Measurements from ENCODE around the gene WEE1. TPM values are rescaled to one million over a fixed set of nuclear protein-coding genes. Genes with fewer than 3 reads are reported as not detected.

The WEE1 gene
- polyA plus RNA-seq, 1 donor from 2014 or later: 16.0 TPM

GRCh38 chr11:9624448-9624847 is 51.0 kb downstream of the WEE1 start:
- H3K27ac ChIP-seq (ENCODE audit: low read length): no peak overlapping the region
- no peaks in the 10 kb centered on the region for H4K20me1 ChIP-seq (ENCODE audit: insufficient read depth)
- H3K9me2 ChIP-seq (ENCODE audit: insufficient read depth, low read length): no peaks in the 10 kb centered on the region
- no peaks in the 10 kb centered on the region for H3K79me2 ChIP-seq (replicated peaks; ENCODE audit: insufficient read depth, low read length)
- no peak for TF ChIP-seq POLR2AphosphoS5 (IDR thresholded peaks at IDR 0.05)
- TF ChIP-seq EP300 (conservative IDR thresholded peaks at IDR 0.05; ENCODE audit: poor library complexity, severe bottlenecking): no peak
- TF ChIP-seq EZH2 (IDR thresholded peaks at IDR 0.05; ENCODE audit: borderline replicate concordance, insufficient read depth, low read length, poor library complexity, severe bottlenecking): no peak
- no peak for TF ChIP-seq RAD21 (conservative IDR thresholded peaks at IDR 0.05)
- no peak for TF ChIP-seq TAF1 (IDR thresholded peaks at IDR 0.05; ENCODE audit: low read depth)
- TF ChIP-seq, protein P1, sequence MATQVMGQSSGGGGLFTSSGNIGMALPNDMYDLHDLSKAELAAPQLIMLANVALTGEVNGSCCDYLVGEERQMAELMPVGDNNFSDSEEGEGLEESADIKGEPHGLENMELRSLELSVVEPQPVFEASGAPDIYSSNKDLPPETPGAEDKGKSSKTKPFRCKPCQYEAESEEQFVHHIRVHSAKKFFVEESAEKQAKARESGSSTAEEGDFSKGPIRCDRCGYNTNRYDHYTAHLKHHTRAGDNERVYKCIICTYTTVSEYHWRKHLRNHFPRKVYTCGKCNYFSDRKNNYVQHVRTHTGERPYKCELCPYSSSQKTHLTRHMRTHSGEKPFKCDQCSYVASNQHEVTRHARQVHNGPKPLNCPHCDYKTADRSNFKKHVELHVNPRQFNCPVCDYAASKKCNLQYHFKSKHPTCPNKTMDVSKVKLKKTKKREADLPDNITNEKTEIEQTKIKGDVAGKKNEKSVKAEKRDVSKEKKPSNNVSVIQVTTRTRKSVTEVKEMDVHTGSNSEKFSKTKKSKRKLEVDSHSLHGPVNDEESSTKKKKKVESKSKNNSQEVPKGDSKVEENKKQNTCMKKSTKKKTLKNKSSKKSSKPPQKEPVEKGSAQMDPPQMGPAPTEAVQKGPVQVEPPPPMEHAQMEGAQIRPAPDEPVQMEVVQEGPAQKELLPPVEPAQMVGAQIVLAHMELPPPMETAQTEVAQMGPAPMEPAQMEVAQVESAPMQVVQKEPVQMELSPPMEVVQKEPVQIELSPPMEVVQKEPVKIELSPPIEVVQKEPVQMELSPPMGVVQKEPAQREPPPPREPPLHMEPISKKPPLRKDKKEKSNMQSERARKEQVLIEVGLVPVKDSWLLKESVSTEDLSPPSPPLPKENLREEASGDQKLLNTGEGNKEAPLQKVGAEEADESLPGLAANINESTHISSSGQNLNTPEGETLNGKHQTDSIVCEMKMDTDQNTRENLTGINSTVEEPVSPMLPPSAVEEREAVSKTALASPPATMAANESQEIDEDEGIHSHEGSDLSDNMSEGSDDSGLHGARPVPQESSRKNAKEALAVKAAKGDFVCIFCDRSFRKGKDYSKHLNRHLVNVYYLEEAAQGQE (IDR thresholded peaks at IDR 0.05; ENCODE audit: borderline replicate concordance): no peak
- TF ChIP-seq SMC3 (conservative IDR thresholded peaks at IDR 0.05; ENCODE audit: poor library complexity): no peak
- TF ChIP-seq MXI1 (conservative IDR thresholded peaks at IDR 0.05; ENCODE audit: poor library complexity, severe bottlenecking): no peak
- TF ChIP-seq, protein P2, sequence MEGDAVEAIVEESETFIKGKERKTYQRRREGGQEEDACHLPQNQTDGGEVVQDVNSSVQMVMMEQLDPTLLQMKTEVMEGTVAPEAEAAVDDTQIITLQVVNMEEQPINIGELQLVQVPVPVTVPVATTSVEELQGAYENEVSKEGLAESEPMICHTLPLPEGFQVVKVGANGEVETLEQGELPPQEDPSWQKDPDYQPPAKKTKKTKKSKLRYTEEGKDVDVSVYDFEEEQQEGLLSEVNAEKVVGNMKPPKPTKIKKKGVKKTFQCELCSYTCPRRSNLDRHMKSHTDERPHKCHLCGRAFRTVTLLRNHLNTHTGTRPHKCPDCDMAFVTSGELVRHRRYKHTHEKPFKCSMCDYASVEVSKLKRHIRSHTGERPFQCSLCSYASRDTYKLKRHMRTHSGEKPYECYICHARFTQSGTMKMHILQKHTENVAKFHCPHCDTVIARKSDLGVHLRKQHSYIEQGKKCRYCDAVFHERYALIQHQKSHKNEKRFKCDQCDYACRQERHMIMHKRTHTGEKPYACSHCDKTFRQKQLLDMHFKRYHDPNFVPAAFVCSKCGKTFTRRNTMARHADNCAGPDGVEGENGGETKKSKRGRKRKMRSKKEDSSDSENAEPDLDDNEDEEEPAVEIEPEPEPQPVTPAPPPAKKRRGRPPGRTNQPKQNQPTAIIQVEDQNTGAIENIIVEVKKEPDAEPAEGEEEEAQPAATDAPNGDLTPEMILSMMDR (IDR thresholded peaks at IDR 0.05; ENCODE audit: poor library complexity, severe bottlenecking): no peak
- H3K9me3 ChIP-seq (ENCODE audit: low read length): no peaks in the 10 kb centered on the region
- no peaks in the 10 kb centered on the region for H3F3A ChIP-seq (ENCODE audit: insufficient read depth, low read length, poor library complexity, severe bottlenecking)
- no peak overlapping the region for H2AFZ ChIP-seq (ENCODE audit: low read depth, low read length)
- no peaks in the 10 kb centered on the region for H3K27me3 ChIP-seq (ENCODE audit: insufficient read depth, low read depth, low read length)
- no peak overlapping the region for H3K4me3 ChIP-seq (ENCODE audit: low read length)
- no peaks in the 10 kb centered on the region for H3K36me3 ChIP-seq (ENCODE audit: insufficient read depth, low read length)
- no peak overlapping the region for H3K9ac ChIP-seq (ENCODE audit: low read length)
- H3K4me2 ChIP-seq (ENCODE audit: low read length): no peak overlapping the region

DNA sequence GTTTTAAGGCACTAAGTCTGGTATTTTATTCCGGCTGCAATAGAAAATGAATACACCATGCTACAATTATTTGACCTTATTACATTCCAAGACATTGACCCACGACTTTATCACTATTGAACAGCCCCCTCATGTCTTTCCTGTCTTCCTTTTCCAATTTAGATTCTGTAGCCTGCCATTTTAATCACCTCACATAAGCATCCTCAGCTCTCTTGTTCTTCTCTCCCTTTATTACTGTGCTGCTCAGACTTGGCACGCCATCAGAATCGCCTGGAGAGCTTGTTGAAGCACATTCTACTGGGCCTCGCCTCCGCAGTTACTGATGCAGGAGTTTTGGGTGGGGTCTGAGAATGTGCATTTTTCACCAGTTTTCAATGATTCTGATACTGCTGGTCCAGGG is 51.7 kb downstream of the WEE1 start:
- Histone ChIP-seq H3K27ac (ENCODE audit: low read length) (no peak overlapping the region), H3K36me3 (ENCODE audit: insufficient read depth, low read length) (no peaks in the 10 kb centered on the region), H3K4me3 (ENCODE audit: low read length) (no peak overlapping the region), H3K79me2 (replicated peaks; ENCODE audit: insufficient read depth, low read length) (no peaks in the 10 kb centered on the region), H3K9ac (ENCODE audit: low read length) (no peak overlapping the region), H2AFZ (ENCODE audit: low read depth, low read length) (no peak overlapping the region), H3F3A (ENCODE audit: insufficient read depth, low read length, poor library complexity, severe bottlenecking) (no peaks in the 10 kb centered on the region), H4K20me1 (ENCODE audit: insufficient read depth) (no peaks in the 10 kb centered on the region), H3K9me2 (ENCODE audit: insufficient read depth, low read length) (no peaks in the 10 kb centered on the region), H3K27me3 (ENCODE audit: insufficient read depth, low read depth, low read length) (no peaks in the 10 kb centered on the region), H3K4me2 (ENCODE audit: low read length) (no peak overlapping the region), H3K9me3 (ENCODE audit: low read length) (no peaks in the 10 kb centered on the region)
- no peak for TF ChIP-seq SMC3 (conservative IDR thresholded peaks at IDR 0.05; ENCODE audit: poor library complexity)
- TF ChIP-seq, protein P2 (IDR thresholded peaks at IDR 0.05; ENCODE audit: poor library complexity, severe bottlenecking): no peak
- TF ChIP-seq POLR2AphosphoS5 (IDR thresholded peaks at IDR 0.05): no peak
- TF ChIP-seq, protein P1 (IDR thresholded peaks at IDR 0.05; ENCODE audit: borderline replicate concordance): no peak
- TF ChIP-seq EZH2 (IDR thresholded peaks at IDR 0.05; ENCODE audit: borderline replicate concordance, insufficient read depth, low read length, poor library complexity, severe bottlenecking): no peak
- TF ChIP-seq TAF1 (IDR thresholded peaks at IDR 0.05; ENCODE audit: low read depth): no peak
- no peak for TF ChIP-seq RAD21 (conservative IDR thresholded peaks at IDR 0.05)
- TF ChIP-seq EP300 (conservative IDR thresholded peaks at IDR 0.05; ENCODE audit: poor library complexity, severe bottlenecking): no peak
- TF ChIP-seq MXI1 (conservative IDR thresholded peaks at IDR 0.05; ENCODE audit: poor library complexity, severe bottlenecking): no peak
